NCI-H1048 (cell line): ENCODE data around the gene OR10G2.
"Not testable (repeated sequence)": the region's sequence is repeated elsewhere in the genome, so short reads cannot be mapped to it uniquely, and the experiment has no call there.

ENCODE experiments used
- DNase-seq: peaks from one replicate; lab custom pipeline; 2025; lab: John Stamatoyannopoulos, UW

The OR10G2 gene

GRCh38 chr14:21634840-21635239 is at the start of gene OR10G2:
OR10G2 (minus strand) TSS chr14:21634940; CDS start chr14:21634842, 98 bp downstream.
- no peak for DNase-seq

- DNase-seq = no peak
Measured at GRCh38 chr14:21680072-21680471, 45.3 kb upstream of the OR10G2 start.

GRCh38 chr14:21675566-21675965 is 40.8 kb upstream of the OR10G2 start:
- no peak for DNase-seq

GRCh38 chr14:21673718-21674117 is 39.0 kb upstream of the OR10G2 start, which contains the start of gene OR4E1:
OR4E1 (minus strand) TSS chr14:21673818; CDS start chr14:21670935, 2,883 bp downstream.
- no peak for DNase-seq

GRCh38 chr14:21672116-21672515 is 37.4 kb upstream of the OR10G2 start:
- no peak for DNase-seq

- no peak for DNase-seq
Measured at GRCh38 chr14:21671371-21671770, 36.6 kb upstream of the OR10G2 start.

GRCh38 chr14:21669284-21669683 is 34.5 kb upstream of the OR10G2 start:
- no peak for DNase-seq

- no peak for DNase-seq
Measured at GRCh38 chr14:21668377-21668776, 33.6 kb upstream of the OR10G2 start.

- no peak for DNase-seq
Measured at GRCh38 chr14:21656980-21657379, 22.2 kb upstream of the OR10G2 start.

GRCh38 chr14:21654215-21654614 is 19.5 kb upstream of the OR10G2 start:
- no peak for DNase-seq

- DNase-seq = no peak
Measured at GRCh38 chr14:21653331-21653885, 18.7 kb upstream of the OR10G2 start, which contains the start of gene OR4E2. OR4E2 (plus strand) TSS chr14:21653835; CDS start chr14:21665083, 11,248 bp downstream.

GRCh38 chr14:21652209-21652808 is 17.6 kb upstream of the OR10G2 start:
- DNase-seq = no peak

GRCh38 chr14:21647380-21647779 is 12.6 kb upstream of the OR10G2 start:
- DNase-seq = no peak

- DNase-seq = no peak
Measured at GRCh38 chr14:21643407-21643806, 8.7 kb upstream of the OR10G2 start.

- no peak for DNase-seq
Measured at GRCh38 chr14:21642683-21643082, 7.9 kb upstream of the OR10G2 start.

GRCh38 chr14:21631084-21631483 is 3.7 kb downstream of the OR10G2 start:
- DNase-seq = no peak

- DNase-seq = not testable (repeated sequence)
Measured at GRCh38 chr14:21630503-21630902, 4.2 kb downstream of the OR10G2 start.

GRCh38 chr14:21626491-21627230 is 8.1 kb downstream of the OR10G2 start:
- no peak for DNase-seq

GRCh38 chr14:21617614-21618013 is 17.1 kb downstream of the OR10G2 start:
- DNase-seq = no peak

- no peak for DNase-seq
Measured at GRCh38 chr14:21614240-21614639, 20.5 kb downstream of the OR10G2 start.

GRCh38 chr14:21612324-21612723 is 22.4 kb downstream of the OR10G2 start:
- DNase-seq = no peak

- DNase-seq = not testable (repeated sequence)
Measured at GRCh38 chr14:21602181-21602580, 32.6 kb downstream of the OR10G2 start.

GRCh38 chr14:21589317-21589716 is 45.4 kb downstream of the OR10G2 start:
- DNase-seq = no peak
